GM18870 (cell line): Measurements from ENCODE around the gene CACNA1A.

Experiments used
- ATAC-seq: cut with Tn5 transposase; IDR thresholded peaks from one replicate; pipeline ENCODE4 v1.9.1; 2021; ENCODE audit warnings: moderate library complexity; ENCODE audit not compliant: unreplicated experiment

CACNA1A gene

DNA sequence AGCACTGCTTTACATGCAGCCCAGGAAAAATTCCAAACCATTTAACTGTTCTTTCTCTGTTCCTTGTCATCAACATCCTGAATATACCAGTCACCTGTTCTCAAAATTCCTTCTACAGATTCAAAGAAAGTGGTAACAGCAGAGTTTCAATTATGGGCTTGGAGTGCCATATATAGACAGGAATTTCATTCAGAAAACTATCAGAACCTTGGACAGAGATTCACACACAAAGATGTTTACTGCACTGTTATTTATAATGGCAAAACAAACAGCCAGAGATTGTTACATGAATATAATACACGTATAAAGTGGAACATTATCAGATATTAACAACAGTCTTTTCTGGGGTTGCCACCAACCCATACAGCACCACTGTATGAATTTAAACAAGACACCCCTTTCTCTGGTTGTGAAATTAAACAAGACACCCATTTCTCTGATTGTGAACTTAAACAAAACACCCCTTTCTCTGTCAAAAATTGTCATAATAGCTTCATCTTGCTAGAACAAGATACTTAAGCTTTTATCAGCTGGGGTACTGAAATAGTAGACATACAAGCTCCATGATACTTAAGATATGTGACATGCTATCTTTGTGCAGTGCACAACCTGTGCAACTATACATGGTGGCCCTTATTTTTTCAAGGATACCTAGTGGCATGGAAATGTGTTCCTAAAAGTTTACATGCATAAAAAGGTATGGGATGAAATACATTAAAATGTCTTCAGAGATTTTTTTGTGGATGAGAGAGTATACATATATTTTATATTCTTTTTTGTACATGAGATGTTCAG is 12.6 kb downstream of the CACNA1A start:
- ATAC-seq = no peak

DNA sequence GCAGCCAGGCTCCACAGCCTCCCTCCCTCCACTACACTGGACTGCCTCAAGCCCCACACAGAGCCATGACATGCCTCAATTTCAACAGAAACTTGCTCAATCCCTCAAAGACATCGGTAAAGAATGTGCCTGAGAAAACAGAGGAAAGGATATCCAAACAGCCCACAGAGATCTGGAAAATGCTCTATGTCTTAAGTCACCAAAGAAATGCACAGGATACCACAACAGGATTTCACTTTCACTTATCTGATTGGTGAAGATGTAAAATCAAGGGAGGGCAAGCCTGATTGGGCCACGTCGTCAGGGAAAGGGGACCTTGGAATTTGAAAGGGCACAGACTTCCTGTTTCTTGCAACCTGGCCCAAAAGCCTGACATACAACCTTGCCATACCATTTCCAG is 14.2 kb downstream of the CACNA1A start:
- no peak for ATAC-seq

DNA sequence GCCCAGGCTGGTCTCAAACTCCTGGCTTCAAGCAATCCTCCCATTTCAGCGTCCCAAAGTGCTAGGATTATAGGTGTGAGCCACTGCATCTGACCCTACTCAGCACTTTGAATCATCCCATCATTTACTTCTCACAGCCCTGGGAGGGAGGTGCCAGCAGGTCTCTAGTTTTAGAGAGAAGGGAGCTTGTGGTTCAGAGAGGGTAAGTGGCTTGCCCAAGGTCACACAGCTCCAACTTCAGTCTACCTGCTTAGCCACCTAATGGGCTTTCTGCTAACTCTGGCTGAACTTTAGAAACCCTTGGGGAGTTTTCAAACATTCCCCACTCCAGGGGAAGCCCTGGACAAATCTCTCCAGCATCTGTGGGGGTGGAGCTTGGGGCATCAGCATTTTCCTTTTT is 18.3 kb downstream of the CACNA1A start:
- no peak for ATAC-seq

DNA sequence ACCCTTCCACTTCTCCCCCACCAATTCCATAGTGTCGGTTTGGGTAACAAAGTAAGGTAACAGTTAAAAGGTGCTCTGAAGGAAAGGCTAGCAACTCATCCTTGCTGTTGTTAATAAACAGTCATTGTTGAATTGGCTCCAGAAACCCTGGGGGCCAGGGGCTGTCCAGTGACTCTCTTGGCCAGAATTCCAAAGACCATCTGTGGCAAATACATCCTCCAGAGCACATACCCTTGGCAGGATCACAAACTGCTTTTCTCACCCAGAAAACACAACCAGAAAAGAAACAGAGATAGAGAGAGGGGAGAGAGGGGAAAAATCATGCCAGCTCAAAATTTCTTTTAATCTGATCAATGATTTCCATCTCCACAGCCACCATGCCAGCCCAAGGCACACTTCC is 22.1 kb downstream of the CACNA1A start:
- no peak for ATAC-seq

DNA sequence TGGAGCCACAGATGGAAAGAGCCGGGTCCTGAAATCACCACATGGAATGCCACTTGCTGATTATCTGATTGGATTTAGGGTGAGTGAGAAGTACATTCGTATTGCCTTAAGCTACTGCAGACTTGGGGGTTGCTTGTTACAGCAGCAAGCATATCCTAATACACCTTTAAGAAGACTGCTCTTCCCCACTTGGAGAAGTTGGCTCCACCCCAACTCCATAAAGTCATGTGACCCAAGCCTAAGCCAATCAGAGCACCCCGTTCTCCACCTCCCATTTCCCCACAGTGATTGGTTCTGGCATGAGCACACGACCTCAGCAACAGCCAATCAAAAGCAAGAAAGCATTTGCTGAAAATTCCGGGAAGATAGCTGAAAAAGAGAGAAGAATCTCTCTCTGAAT is 23.1 kb downstream of the CACNA1A start:
- no peak for ATAC-seq

DNA sequence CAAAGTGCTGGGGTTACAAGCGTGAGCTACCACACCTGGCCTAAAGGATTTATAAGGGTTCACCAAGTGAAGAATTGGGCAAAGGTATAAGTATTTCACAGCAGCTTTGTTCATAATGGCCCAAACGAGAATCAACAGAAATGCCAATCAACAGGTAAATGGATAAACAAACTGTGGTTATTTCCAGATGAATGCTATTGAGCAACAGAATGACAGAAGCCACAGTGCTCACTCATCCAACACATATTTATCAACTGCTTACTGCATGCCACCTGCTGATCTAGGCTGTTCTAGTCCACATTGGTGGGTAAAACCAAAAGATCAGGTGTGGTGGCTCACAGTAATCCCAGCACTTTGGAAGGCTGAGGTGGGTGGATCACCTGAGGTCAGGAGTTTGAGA is 27.7 kb downstream of the CACNA1A start:
- ATAC-seq = no peak

DNA sequence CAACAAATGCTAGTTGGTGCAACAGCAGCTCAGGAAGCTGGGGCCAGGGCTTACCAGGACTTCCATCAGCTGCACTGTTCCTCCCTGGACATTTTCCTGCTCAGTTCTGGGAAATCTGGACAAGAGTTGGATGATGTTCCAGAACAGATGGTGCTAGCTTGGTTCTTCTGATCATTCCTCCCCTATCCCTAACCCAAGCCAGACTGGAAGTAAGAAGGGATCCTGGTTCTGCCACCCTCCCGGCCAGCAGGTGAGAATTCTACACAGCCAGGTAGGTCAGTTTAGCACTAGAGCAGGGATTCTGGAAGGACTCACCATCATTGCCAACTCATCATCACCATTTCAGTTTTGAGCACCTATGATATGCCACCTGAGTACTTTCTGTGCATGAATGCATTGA is 30.2 kb downstream of the CACNA1A start:
- ATAC-seq = no peak

DNA sequence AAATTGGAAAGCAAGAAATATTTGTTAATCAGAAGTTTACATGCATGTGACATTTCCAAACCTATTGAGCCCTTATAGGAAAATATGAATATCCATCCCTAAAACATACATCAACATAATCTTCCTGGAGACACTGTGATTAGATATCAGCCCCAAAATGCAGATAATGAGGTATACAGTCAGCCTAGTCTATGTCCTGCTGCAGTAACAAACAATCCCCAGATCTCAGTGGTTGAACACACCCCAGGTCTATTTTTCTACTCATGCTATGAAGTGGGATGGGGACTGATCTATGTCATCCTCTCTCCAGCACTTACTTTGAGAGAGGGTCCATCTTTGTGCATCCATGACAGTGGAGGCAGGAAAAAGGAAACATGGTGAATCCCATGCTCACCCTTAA is 31.2 kb downstream of the CACNA1A start:
- no peak for ATAC-seq

DNA sequence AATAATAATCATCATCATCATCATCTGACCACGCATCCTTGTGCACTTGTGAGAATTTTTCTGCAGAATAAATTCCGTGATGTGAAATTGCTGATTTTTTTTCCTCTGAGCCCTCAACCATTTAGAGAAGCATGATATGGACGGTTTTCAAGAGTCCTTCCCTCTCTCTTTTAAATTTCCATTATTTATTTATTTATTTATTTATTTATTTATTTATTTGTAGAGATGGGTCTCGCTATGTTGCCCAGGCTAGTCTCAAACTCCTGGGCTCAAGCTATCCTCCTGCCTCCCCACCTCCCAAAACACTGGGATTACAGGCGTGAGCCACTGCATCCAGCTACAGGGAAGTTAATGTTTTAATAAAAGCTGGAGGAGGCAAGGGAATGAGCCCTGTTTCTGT is 39.6 kb downstream of the CACNA1A start:
- ATAC-seq = no peak

DNA sequence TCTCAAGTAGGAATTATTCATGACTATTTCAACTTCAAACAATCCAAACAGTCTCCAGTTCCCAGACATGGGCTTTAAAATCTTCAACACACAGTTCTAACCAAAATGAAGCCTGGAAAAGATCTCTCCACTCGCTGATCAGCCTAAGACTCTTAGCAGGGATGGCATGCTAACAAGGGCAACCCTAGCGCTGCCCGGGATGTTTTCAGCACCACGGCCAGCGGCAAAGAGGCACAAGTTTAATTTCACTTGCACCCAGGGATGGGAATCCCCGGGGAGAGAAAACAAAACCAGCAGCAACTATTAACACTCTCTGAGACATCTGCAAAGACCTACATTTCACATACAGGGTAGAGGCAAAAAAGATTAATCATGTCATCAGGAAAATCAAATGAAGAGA is 43.0 kb downstream of the CACNA1A start:
- no peak for ATAC-seq

DNA sequence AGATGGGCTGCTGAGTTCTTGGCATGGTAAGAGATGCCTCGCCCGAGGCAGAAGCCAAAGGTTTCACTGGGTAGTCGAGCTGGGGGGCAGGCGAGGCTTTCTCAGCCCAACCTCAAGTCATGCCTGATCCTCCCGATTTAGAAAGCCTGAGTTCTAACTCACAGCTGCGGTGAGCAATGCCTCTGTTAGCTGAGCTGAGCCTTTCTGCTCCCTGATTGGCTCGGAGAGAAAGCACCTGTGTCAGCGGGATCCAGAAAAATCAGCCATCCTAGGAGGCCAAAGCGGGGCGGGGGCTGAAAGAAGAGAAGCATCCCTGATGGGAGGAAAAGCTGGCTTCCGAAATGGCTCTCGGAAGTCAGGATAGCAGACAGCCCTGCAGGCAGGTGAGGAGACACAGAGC is 44.7 kb downstream of the CACNA1A start:
- ATAC-seq = no peak

DNA sequence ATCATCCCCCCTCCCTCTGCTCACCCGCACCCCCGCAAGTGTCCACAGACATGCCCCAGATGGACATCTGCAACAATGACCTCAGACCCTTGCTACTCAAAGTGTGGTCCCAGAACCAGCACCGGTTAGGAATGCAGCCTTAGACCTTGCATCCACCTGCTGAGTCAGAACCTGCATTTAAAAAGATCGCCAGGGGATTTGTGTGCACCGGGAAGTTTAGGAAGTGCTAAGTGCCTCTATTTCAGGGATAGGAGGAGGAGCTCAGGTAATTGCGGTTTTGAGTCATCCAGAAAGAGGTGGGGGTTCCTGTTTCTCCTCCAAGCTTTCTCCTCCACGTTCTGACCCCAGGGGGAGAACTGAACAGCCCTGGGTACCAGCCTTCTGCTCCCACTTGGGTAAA is 46.2 kb downstream of the CACNA1A start:
- ATAC-seq = no peak

DNA sequence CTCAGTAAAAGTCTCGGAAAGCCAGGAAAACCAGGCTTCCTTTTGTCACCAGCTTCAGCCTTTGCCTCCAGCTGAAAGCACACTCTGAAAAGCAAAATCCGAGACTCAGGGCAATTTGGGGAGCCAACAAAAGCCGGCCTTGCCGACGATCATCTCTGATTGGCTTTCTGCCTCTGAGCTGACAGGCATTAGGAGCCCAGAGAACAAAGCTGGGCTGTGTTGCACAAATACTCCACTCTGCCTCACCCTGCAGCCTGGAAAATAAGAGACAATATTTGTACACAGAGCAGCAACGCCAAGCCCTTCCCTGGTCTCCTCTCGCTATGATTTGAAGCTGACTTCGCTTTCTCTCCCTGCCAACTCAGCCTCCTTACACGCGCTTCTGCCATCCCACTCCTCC is 46.9 kb downstream of the CACNA1A start:
- no peak for ATAC-seq

DNA sequence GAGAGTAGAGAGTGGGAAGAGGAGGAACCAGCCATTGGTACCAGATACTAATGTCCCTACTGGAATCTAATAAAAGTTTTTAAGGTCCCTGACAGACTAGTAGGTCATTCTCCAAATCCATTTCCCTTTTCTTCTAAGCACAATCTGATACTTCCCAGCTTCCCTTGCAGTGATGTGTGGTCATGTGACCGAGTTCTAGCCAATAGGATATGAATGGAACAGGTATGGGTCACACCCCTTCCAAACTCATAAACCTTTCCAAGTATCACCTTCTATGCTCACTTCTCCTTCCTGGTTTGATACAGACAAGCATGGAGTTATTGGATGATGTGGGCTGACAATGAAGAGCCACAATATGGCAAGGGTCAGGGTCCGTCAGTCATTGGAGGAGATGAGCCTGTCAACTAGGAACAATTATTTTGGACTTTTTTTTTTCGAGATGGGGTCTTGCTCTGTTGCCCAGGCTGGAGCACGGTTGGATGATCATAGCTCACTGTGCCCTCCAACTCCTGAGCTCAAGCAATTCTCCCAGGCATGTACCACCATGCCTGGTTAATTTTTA is 54.8 kb downstream of the CACNA1A start:
- ATAC-seq = no peak

DNA sequence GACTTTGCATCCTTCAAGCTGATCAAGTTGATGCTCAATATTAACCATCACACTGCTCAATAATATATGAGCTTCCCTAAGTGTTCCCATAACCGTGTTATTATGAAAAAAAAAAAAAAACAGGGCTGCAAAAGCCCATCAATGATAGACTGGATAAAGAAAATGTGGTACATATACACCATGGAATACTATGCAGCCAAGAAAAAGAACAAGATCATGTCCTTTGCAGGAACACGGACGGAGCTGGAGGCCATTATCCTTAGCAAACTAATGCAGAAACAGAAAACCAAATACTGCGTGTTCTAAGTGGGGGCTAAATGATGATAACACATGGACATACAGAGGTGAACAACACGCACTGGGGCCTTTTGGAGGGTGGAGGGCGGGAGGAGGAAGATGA is 58.3 kb downstream of the CACNA1A start:
- no peak for ATAC-seq

DNA sequence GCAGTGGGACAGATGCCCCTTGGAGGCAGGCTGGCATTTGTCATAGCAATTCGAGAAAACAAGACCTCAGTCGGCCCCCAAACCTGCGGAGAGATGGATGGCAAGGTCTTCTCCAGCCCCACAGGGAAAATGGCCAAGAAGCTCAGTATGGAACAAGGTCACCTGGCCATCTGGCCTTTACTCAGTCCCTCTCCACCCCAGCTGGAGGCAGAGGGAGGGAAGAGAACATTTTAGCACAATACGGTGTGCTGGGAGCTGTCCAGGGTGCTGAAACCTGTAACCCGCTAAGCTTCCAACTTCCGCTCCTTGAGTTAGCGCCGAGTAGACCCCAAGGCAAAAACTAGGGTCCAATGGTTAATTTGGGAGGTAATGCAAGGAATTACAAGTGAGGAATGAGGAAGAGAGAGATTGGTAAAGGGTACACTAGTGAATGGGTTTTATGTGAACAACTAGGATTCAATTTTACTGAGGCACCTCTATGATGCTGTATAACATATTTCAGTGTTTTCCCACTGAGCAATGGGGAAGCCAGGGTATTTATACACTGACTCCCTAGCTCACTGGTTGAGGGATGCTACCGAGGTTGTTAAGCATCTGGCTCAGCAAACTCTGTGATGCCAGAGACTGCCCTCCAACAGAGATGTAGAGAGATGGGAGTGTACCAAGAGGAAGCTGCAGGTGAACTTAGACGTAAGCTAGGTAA is 64.3 kb downstream of the CACNA1A start:
- ATAC-seq = no peak

DNA sequence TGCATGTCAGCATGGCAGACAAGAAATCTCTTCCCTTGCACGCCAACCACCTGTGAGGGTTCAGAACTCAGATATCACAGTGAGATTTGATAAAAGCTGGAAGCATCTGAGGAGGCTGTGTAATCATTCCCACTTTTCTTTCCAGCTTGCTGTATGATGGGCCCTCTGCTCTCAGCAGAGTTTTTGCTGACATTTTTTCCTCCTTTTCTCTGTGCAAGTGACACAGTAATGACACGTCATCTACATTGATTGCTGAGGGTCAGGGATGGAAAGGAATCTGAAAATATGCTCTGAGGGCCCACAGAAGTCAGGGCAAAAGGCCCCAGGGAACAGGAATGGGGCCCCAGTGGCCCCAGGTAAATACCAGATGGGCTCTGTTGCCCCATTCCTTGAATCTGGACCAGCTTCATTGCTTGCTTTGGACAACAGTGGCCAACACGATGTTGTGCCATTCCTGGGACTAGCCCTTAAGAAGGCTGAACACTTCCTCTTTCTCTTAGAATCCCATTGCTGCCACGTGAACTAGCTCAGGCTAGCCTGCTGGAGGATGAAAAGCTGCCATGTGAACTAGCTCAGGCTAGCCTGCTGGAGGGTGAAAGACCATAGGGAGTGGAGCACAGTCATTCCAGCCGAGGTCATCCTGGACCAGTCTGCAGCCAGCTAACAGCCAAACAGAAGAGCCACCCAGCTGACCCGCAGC is 68.2 kb downstream of the CACNA1A start:
- ATAC-seq = no peak

DNA sequence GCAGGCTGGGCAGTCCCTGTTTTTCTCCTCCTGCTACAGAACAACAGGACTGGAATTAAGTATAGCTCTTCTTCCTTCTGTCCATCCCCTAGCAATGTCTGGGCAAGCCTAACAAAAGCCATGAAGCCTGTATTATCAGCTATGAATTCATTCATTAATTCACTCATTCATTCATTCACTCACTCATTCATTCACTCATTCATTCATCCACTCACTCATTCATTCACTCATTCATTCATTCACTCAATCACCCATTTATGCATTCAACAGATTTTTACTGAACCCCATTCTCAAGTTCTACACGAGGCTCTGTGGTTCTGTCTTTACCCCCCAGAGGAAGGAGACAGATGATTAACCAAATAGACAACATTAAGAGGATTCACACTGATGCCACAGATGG is 69.9 kb downstream of the CACNA1A start:
- ATAC-seq = no peak

DNA sequence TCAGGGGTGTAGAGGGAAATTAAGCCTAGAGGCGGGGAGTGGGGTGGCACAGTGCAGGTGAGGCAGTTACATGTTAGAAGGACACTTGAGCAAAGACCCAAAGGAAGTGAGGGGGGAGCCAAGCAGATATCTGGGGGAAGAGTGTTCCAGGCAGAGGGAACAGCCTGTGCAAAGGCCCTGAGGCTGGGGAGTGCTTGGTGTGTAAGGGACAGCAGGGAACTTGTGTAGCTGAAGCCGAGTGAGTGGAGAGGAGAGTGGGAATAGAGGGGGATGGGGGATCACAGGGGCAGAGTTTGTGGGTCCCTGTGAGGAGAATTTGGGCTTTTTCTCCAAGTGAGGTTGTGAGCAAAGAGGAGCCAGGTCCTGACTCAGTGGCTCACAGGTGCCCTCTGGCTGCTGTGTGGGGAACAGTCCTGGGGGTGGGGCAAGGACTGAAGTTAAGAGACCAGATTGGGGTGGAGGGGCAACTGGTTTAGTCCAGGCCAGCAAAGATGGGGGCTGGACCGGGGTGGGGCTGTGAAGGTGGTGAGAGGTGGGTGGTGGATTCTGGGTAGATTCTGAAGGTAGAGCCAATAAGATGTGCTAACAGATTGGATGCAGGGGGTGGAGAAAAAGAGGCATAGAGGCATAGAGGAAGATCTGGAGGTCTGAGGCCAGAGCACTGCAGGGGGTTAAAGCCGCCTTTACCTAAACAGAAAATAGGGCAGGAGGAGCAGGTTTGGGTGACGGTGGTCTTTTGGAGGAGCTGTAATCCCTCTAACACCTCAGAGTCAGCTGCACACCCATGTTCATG is 75.3 kb downstream of the CACNA1A start:
- ATAC-seq = no peak

DNA sequence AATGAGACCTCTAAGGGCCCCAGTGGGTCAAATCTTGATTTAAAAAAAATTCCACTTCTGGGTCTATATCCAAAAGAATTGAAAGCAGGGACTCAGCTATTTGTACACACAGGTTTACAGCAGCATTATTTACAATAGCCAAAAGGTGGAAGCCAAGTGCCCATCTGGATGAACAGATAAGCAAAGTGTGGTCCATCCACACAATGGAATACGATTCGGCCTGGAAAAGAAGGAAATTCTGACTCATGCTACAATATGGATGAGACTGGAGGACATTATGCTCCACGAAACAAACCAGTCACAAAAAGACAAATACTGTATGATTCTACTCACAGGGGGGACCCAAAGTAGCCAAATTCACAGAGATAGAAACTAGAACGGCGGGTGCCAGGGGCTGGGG is 76.7 kb downstream of the CACNA1A start:
- ATAC-seq = no peak

DNA sequence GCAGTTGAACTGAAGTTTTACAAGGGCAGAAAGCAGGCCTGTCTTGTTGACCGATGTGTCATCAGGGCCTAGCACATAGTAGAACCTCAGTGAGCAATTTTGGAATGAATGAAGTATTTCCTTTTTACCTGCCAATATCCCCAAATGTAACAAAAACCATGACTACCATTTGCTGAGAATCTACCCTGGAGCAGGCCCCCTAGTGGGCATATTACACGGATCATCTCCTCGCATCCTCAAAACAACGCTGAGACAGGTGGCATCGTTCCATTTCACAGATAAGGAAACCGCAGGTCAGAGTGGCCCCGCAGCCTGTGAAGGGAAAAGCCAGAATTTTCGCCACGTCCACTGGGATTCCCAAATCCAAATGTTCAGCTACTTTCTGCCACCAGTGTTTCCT is 77.9 kb downstream of the CACNA1A start:
- no peak for ATAC-seq
